GM23248 (cell line): ENCODE results near the gene NOL4L.

Experiments used
- EZH2 ChIP-seq: fragments of 200-600 bp; sonication (generic); IDR thresholded peaks from 2 replicates; pipeline ENCODE4 v1.6.1; 2018; ENCODE audit warnings: antibody characterized with exemption, mild to moderate bottlenecking; ENCODE audit not compliant: insufficient read depth, poor library complexity, severe bottlenecking
- EZH2phosphoT487 ChIP-seq: fragments of 200-600 bp; sonication (generic); IDR thresholded peaks from 2 replicates; pipeline ENCODE4 v1.6.1; 2018; ENCODE audit warnings: antibody characterized with exemption, moderate library complexity, mild to moderate bottlenecking, low read depth; ENCODE audit not compliant: insufficient read depth

GRCh38 chr20:32544893-32545840 is 40.0 kb downstream of the NOL4L start:
- TF ChIP-seq EZH2phosphoT487 (no peak), EZH2 (no peak)
